D721Med (cell line): ENCODE measurements around the gene MEF2B.
A peak's percentile ranks its signal among the peaks of the same experiment; 100 is the strongest.

Experiments used
- DNase-seq: peaks from one replicate; pipeline ENCODE4 v3.0.0; 2011; ENCODE audit warnings: low spot score; ENCODE audit not compliant: insufficient read length
- FAIRE-seq: peaks from 2 replicates; lab custom pipeline; 2011; peaks lifted over from hg19 to GRCh38; lab: Jason Lieb, UNC
- CTCF ChIP-seq: IDR thresholded peaks from 2 replicates; pipeline ENCODE4 v1.5.1; 2012; ENCODE audit warnings: mild to moderate bottlenecking, control low read depth; ENCODE audit not compliant: insufficient read depth; ENCODE audit errors: missing control alignments

MEF2B gene

GRCh38 chr19:19145684-19146608 lies 24.1 kb downstream of the MEF2B start:
- TF ChIP-seq CTCF: peak; percentile 80
- DNase-seq (peak; percentile 89), FAIRE-seq (no peak)

GRCh38 chr19:19145281-19145680 lies 24.8 kb downstream of the MEF2B start:
- TF ChIP-seq CTCF: no peak
- FAIRE-seq (no peak), DNase-seq (no peak)

- no peak for DNase-seq
- TF ChIP-seq CTCF: no peak
- FAIRE-seq: no peak
Measured at GRCh38 chr19:19142347-19142746, 27.7 kb downstream of the MEF2B start.

- TF ChIP-seq CTCF: no peak
- no peak for FAIRE-seq
- DNase-seq: no peak
Measured at GRCh38 chr19:19140476-19140875, 29.6 kb downstream of the MEF2B start.

- FAIRE-seq (no peak), DNase-seq (no peak)
- TF ChIP-seq CTCF: no peak
Measured at GRCh38 chr19:19139876-19140229, 30.2 kb downstream of the MEF2B start.

GRCh38 chr19:19138109-19138981 lies 31.7 kb downstream of the MEF2B start, which contains the start of gene TMEM161A:
Gene TMEM161A (minus strand): TSS chr19:19138478. CDS start chr19:19138428, 50 bp downstream.
- FAIRE-seq: no peak

More at GRCh38 chr19:19138109-19138981, 31.7 kb downstream of the MEF2B start, which contains the start of gene TMEM161A:
- peak; percentile 99 for DNase-seq
- TF ChIP-seq CTCF: no peak
